Mesendoderm (in vitro differentiated cells): ENCODE data around the gene B4GALT6. TPM values are rescaled to one million over a fixed set of nuclear protein-coding genes. Genes with fewer than 3 reads are reported as not detected.
"Not testable (repeated sequence)": the region's sequence is repeated elsewhere in the genome, so short reads cannot be mapped to it uniquely, and the experiment has no call there.

ENCODE experiments used
- DNase-seq: peaks from one replicate; pipeline ENCODE4 v3.0.0; 2013
- H2AK5ac ChIP-seq: 2 replicates; pipeline ENCODE4 v1.6.1; 2013; ENCODE audit warnings: low read length, inconsistent platforms
- H2BK120ac ChIP-seq: 2 replicates; pipeline ENCODE4 v1.6.1; 2013; ENCODE audit warnings: low read depth, mild to moderate bottlenecking, low read length, moderate library complexity, mixed read lengths
- H2BK15ac ChIP-seq: replicated peaks from 2 replicates; pipeline ENCODE4 v1.6.1; 2013; ENCODE audit warnings: low read depth, mild to moderate bottlenecking, moderate library complexity
- H2BK5ac ChIP-seq: 2 replicates; pipeline ENCODE4 v1.6.1; 2013; ENCODE audit warnings: low read length, inconsistent platforms
- H3K18ac ChIP-seq: 2 replicates; pipeline ENCODE4 v1.6.1; 2013; ENCODE audit warnings: mild to moderate bottlenecking, low read length, mixed read lengths
- H3K23ac ChIP-seq: one replicate; pipeline ENCODE4 v1.6.1; 2013; ENCODE audit warnings: low read length
- H3K27ac ChIP-seq: 2 replicates; pipeline ENCODE4 v1.5.1; 2013; ENCODE audit warnings: low read depth, mild to moderate bottlenecking, inconsistent platforms, low read length, moderate library complexity
- H3K27me3 ChIP-seq: 2 replicates; pipeline ENCODE4 v1.6.1; 2013; ENCODE audit warnings: low read length, control low read depth, mild to moderate bottlenecking, inconsistent platforms; ENCODE audit not compliant: insufficient read depth, poor library complexity
- H3K36me3 ChIP-seq: 2 replicates; pipeline ENCODE4 v1.6.1; 2013; ENCODE audit warnings: low read length, inconsistent platforms; ENCODE audit not compliant: control insufficient read depth, insufficient read depth
- H3K4ac ChIP-seq: one replicate; pipeline ENCODE4 v1.6.1; 2013; ENCODE audit warnings: low read depth, mild to moderate bottlenecking, low read length, moderate library complexity
- H3K4me1 ChIP-seq: 2 replicates; pipeline ENCODE4 v1.6.1; 2013; ENCODE audit warnings: low read depth, low read length, inconsistent platforms; ENCODE audit not compliant: control insufficient read depth
- H3K4me2 ChIP-seq: 2 replicates; pipeline ENCODE4 v1.6.1; 2013; ENCODE audit warnings: low read length
- H3K4me3 ChIP-seq: 2 replicates; pipeline ENCODE4 v1.5.1; 2013; ENCODE audit warnings: mild to moderate bottlenecking, low read length
- H3K56ac ChIP-seq: one replicate; pipeline ENCODE4 v1.6.1; 2013; ENCODE audit warnings: low read length
- H3K79me1 ChIP-seq: 2 replicates; pipeline ENCODE4 v1.6.1; 2013; ENCODE audit warnings: low read length, inconsistent platforms
- H3K79me2 ChIP-seq: 2 replicates; pipeline ENCODE4 v1.6.1; 2013; ENCODE audit warnings: mild to moderate bottlenecking, low read length; ENCODE audit not compliant: control insufficient read depth, insufficient read depth
- H3K9ac ChIP-seq: 2 replicates; pipeline ENCODE4 v1.6.1; 2013; ENCODE audit warnings: low read length, inconsistent platforms
- H4K5ac ChIP-seq: one replicate; pipeline ENCODE4 v1.6.1; 2013; ENCODE audit warnings: low read length
- H4K8ac ChIP-seq: one replicate; pipeline ENCODE4 v1.6.1; 2013; ENCODE audit warnings: low read depth, mild to moderate bottlenecking, control low read depth, low read length, moderate library complexity
- WGBS: extraction: QIAGEN DNeasy Blood & Tissue Kit; methylation state at CpG from one replicate; pipeline ENCODE4 v1.1.7; 2013; ENCODE audit warnings: low lambda C conversion rate, missing lambda C conversion rate; ENCODE audit not compliant: insufficient coverage; ENCODE audit errors: extremely low coverage; 5-methylcytosine and 5-hydroxymethylcytosine counted together
- polyA plus RNA-seq, 2 experiments: library from polyadenylated mRNA; stranded (reverse); fragments of 200-250 nt; gene quantifications; one replicate each; pipeline ENCODE4 v1.2.3, GENCODE V29; 2013

B4GALT6 gene, protein sequence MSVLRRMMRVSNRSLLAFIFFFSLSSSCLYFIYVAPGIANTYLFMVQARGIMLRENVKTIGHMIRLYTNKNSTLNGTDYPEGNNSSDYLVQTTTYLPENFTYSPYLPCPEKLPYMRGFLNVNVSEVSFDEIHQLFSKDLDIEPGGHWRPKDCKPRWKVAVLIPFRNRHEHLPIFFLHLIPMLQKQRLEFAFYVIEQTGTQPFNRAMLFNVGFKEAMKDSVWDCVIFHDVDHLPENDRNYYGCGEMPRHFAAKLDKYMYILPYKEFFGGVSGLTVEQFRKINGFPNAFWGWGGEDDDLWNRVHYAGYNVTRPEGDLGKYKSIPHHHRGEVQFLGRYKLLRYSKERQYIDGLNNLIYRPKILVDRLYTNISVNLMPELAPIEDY
- 22.9 TPM for polyA plus RNA-seq (2013, experiment 1 of 2)
- polyA plus RNA-seq (2013, experiment 2 of 2), result 23.1 TPM

DNA sequence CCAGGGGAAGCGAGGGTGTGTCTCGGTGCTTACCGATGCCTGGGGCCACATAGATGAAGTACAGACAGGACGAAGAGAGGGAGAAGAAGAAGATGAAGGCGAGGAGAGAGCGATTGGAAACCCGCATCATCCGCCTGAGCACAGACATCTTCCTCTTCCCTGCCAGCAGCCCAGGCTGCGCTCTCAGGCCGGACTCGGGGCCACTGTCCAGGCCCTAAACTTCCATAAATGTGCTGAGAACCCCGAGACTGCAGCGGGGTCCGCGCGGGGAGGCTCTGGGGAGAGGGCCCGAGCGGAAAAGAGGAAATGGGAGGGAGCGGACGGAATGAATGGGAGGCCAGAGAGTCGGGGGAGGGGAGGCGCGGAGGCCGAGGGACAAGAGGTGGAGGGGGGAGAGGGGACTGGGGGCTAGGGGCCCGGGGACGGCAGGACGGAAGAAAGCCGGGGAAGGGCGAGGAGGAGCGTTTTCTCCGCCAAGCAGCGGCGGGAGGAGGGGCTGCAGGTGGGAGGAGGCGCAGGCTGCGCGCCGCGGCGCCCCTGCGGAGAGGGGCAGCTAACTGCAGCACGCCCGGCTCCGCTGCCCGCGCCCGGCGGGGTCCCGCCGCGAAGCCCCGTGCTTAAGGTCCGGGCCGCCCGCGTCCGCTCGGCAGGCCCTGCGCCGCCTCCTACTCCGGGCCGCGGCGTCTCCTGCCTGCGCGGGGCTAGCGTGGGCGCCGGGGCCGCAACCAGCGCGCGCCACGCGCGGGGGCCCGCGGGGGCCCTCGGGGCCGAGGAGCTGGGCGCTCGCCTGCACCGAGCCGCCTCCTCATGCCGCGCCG is at the start of gene B4GALT6:
Gene B4GALT6 (minus strand): TSS at position 303 of the 818 bp plus-strand sequence. CDS start 155 bp downstream, at position 148.
- Histone ChIP-seq H4K5ac (no peak within 1 kb of the TSS), H3K27ac (peak within 1 kb of the TSS; percentile 98), H3K4me1 (peaks cover 11% of the 10 kb centered on the region), H2AK5ac (no peak within 1 kb of the TSS), H2BK120ac (peak within 1 kb of the TSS; percentile 88), H3K18ac (peak within 1 kb of the TSS; percentile 99), H3K23ac (peak within 1 kb of the TSS; percentile 20), H3K27me3 (no peaks in the 10 kb centered on the region), H3K36me3 (no peaks in the 10 kb centered on the region), H4K8ac (peak within 1 kb of the TSS; percentile 16), H3K79me1 (peaks cover 2% of the 10 kb centered on the region), H2BK15ac (no peak within 1 kb of the TSS), H3K4me3 (peak within 1 kb of the TSS; percentile 84), H3K4ac (peak within 1 kb of the TSS; percentile 99), H3K79me2 (peaks cover 11% of the 10 kb centered on the region), H3K9ac (peak within 1 kb of the TSS; percentile 82), H3K4me2 (peak within 1 kb of the TSS; percentile 86), H2BK5ac (no peak within 1 kb of the TSS), H3K56ac (peak within 1 kb of the TSS; percentile 89)
- peak; percentile 85 for DNase-seq
- WGBS, result no CpG with 5 or more reads among the region's 86 CpGs

DNA sequence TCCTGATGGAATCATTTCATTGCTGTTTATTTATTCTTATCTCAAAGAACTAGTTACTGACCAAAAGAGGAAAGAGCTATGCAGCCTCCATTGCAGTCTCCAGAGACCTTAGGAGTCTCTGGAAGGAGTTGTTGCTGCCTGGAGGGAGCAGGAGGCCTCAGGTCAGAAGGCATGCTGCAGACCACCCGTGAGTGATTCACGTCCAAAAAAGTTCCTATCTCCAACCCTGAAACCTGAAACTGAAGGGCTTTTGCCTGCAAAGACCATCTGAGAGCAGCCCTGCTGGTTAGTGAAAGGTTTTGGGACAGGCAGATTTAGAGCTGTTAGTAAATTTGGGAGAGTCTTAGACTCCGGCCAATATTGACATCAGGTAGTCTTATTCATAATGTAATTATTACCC is 47.2 kb upstream of the B4GALT6 start:
- Histone ChIP-seq H3K4me3 (no peak overlapping the region), H2AK5ac (no peak overlapping the region), H4K5ac (no peak overlapping the region), H3K18ac (no peak overlapping the region), H3K27ac (no peak overlapping the region), H3K27me3 (no peaks in the 10 kb centered on the region), H3K23ac (no peak overlapping the region), H3K36me3 (no peaks in the 10 kb centered on the region), H2BK120ac (no peak overlapping the region), H3K9ac (no peak overlapping the region), H3K4me1 (no peaks in the 10 kb centered on the region), H4K8ac (no peak overlapping the region), H3K79me2 (no peaks in the 10 kb centered on the region), H3K4me2 (no peak overlapping the region), H3K56ac (no peak overlapping the region), H3K4ac (no peak overlapping the region), H2BK15ac (no peak overlapping the region), H2BK5ac (no peak overlapping the region), H3K79me1 (no peaks in the 10 kb centered on the region)
- DNase-seq, result peak; percentile 18
- no CpG with 5 or more reads among the region's 3 CpGs for WGBS

- H3K4me3 ChIP-seq, H3K4ac ChIP-seq, H3K4me2 ChIP-seq, H3K27me3 ChIP-seq, H3K79me1 ChIP-seq, H3K23ac ChIP-seq, H4K5ac ChIP-seq, H2AK5ac ChIP-seq, H3K56ac ChIP-seq, H3K9ac ChIP-seq, H2BK120ac ChIP-seq, H3K18ac ChIP-seq, H3K79me2 ChIP-seq, H2BK15ac ChIP-seq, H4K8ac ChIP-seq, H3K36me3 ChIP-seq, H2BK5ac ChIP-seq, DNase-seq, H3K4me1 ChIP-seq, H3K27ac ChIP-seq: not testable (repeated sequence)
- WGBS, result no CpG with 5 or more reads among the region's 2 CpGs
Measured at GRCh38 chr18:31729196-31729595, 44.8 kb upstream of the B4GALT6 start.

DNA sequence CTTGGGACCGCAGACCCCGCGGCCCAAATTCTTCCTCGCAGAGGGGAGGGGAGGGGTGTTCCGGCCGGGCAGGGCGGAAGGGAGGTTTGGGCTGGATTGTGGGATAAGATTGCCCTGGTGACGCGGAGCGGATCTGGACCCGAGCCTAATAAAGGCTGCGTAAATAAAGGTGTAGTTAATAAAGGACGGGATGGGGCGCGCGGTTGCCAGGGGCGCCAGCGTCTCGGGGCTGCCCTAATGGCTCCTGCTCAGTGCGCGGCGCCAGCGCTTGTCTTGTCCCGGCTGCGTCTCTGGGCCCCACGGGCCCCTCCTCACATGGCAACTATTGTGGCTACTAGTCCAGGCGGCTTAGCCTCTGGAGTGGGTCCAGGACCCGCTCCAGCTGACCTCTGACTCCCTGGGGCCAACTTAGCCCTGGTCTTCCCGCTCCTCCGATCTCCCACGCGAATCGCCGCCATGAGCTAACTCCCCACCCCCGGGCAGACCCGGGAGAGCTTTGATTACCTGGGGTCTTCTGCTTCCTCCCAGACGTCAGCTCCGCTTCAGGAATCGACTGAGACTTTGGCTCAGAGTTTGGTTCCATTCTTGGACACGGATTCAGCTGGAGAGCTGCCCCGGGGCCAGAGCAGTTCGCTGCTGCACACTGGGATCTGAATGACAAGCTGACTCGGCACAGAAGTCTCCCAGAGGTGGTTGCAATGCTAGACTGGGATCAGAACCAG is 39.8 kb upstream of the B4GALT6 start:
- Histone ChIP-seq H2BK15ac (no peak overlapping the region), H2AK5ac (no peak overlapping the region), H3K9ac (no peak overlapping the region), H3K27me3 (no peaks in the 10 kb centered on the region), H3K27ac (no peak overlapping the region), H3K4me2 (no peak overlapping the region), H3K4me3 (no peak overlapping the region), H3K79me2 (no peaks in the 10 kb centered on the region), H2BK5ac (no peak overlapping the region), H2BK120ac (no peak overlapping the region), H3K18ac (no peak overlapping the region), H3K36me3 (no peaks in the 10 kb centered on the region), H3K4me1 (no peaks in the 10 kb centered on the region), H3K56ac (no peak overlapping the region), H3K4ac (no peak overlapping the region), H4K5ac (no peak overlapping the region), H3K79me1 (no peaks in the 10 kb centered on the region), H3K23ac (no peak overlapping the region), H4K8ac (no peak overlapping the region)
- no CpG with 5 or more reads among the region's 43 CpGs for WGBS
- DNase-seq, result no peak

- Histone ChIP-seq H3K56ac (no peak overlapping the region), H3K27me3 (no peaks in the 10 kb centered on the region), H4K5ac (no peak overlapping the region), H3K4me2 (no peak overlapping the region), H3K4me1 (no peaks in the 10 kb centered on the region), H3K18ac (no peak overlapping the region), H2BK5ac (no peak overlapping the region), H3K23ac (no peak overlapping the region), H2AK5ac (no peak overlapping the region), H2BK120ac (no peak overlapping the region), H3K27ac (no peak overlapping the region), H4K8ac (no peak overlapping the region), H3K79me2 (no peaks in the 10 kb centered on the region), H2BK15ac (no peak overlapping the region), H3K4me3 (no peak overlapping the region), H3K4ac (no peak overlapping the region), H3K79me1 (no peaks in the 10 kb centered on the region), H3K9ac (no peak overlapping the region), H3K36me3 (no peaks in the 10 kb centered on the region)
- no peak for DNase-seq
- no CpG with 5 or more reads among the region's 7 CpGs for WGBS
Measured at GRCh38 chr18:31723639-31723989, 39.2 kb upstream of the B4GALT6 start.
